Hepatocyte (in vitro differentiated cells): ENCODE measurements around the gene MRPL53. TPM values are rescaled to one million over a fixed set of nuclear protein-coding genes. Genes with fewer than 3 reads are reported as not detected.
"Not testable (repeated sequence)": the region's sequence is repeated elsewhere in the genome, so short reads cannot be mapped to it uniquely, and the experiment has no call there.

ENCODE experiments used
- DNase-seq: peaks from one replicate; pipeline ENCODE4 v3.0.0-alpha.2; 2016; ENCODE audit warnings: low spot score
- H2AFZ ChIP-seq: fragments of 200-600 bp; sonication (generic); 2 replicates; pipeline ENCODE4 v1.6.0; 2016; ENCODE audit warnings: antibody characterized with exemption, mild to moderate bottlenecking
- H3K27ac ChIP-seq: fragments of 200-600 bp; sonication (generic); 2 replicates; pipeline ENCODE4 v1.5.1; 2016; ENCODE audit warnings: mild to moderate bottlenecking
- H3K27me3 ChIP-seq: fragments of 200-600 bp; sonication (generic); 2 replicates; pipeline ENCODE4 v1.6.1; 2016
- H3K36me3 ChIP-seq: fragments of 200-600 bp; sonication (generic); replicated peaks from 2 replicates; pipeline ENCODE4 v1.5.1; 2016; ENCODE audit warnings: low read depth; ENCODE audit not compliant: insufficient read depth
- H3K4me1 ChIP-seq: fragments of 200-600 bp; sonication (generic); 2 replicates; pipeline ENCODE4 v1.5.1; 2016; ENCODE audit warnings: mild to moderate bottlenecking, moderate library complexity; ENCODE audit not compliant: insufficient read depth
- H3K4me2 ChIP-seq: fragments of 200-600 bp; sonication (generic); 2 replicates; pipeline ENCODE4 v1.6.0; 2016
- H3K4me3 ChIP-seq: fragments of 200-600 bp; sonication (generic); 2 replicates; pipeline ENCODE4 v1.5.1; 2016; ENCODE audit warnings: mild to moderate bottlenecking
- H3K79me2 ChIP-seq: fragments of 200-600 bp; sonication (generic); 2 replicates; pipeline ENCODE4 v1.6.0; 2017; ENCODE audit warnings: mild to moderate bottlenecking
- H3K9me2 ChIP-seq: fragments of 200-600 bp; sonication (generic); replicated peaks from 2 replicates; pipeline ENCODE4 v1.6.0; 2017; ENCODE audit warnings: mild to moderate bottlenecking; ENCODE audit not compliant: insufficient read depth
- H3K9me3 ChIP-seq: fragments of 200-600 bp; sonication (generic); 2 replicates; pipeline ENCODE4 v1.5.1; 2016; ENCODE audit warnings: low read depth, mild to moderate bottlenecking
- H4K20me1 ChIP-seq: fragments of 200-600 bp; sonication (generic); 2 replicates; pipeline ENCODE4 v1.6.0; 2016; ENCODE audit warnings: mild to moderate bottlenecking; ENCODE audit not compliant: insufficient read depth, poor library complexity, severe bottlenecking
- CTCF ChIP-seq: fragments of 200-600 bp; sonication (generic); IDR thresholded peaks from 2 replicates; pipeline ENCODE4 v1.5.1; 2016; ENCODE audit warnings: antibody characterized with exemption, mild to moderate bottlenecking; ENCODE audit not compliant: poor library complexity
- EZH2 ChIP-seq: fragments of 200-600 bp; sonication (generic); IDR thresholded peaks from 2 replicates; pipeline ENCODE4 v1.6.1; 2016; ENCODE audit warnings: antibody characterized with exemption, mild to moderate bottlenecking, borderline replicate concordance
- EZH2phosphoT487 ChIP-seq: fragments of 200-600 bp; sonication (generic); IDR thresholded peaks from one replicate; pipeline ENCODE4 v1.6.1; 2018; ENCODE audit warnings: antibody characterized with exemption, mild to moderate bottlenecking, low read depth, moderate library complexity; ENCODE audit not compliant: unreplicated experiment, severe bottlenecking
- WGBS: methylation state at CpG from one replicate; pipeline ENCODE4 v1.1.6; 2016; ENCODE audit warnings: low lambda C conversion rate; ENCODE audit errors: missing lambda C conversion rate; 5-methylcytosine and 5-hydroxymethylcytosine counted together
- polyA plus RNA-seq: library from polyadenylated mRNA; unstranded; fragments of >200 nt; fragmentation: Nextera tagmentation; extraction: Ambion mirVana; gene quantifications from 2 replicates; pipeline ENCODE4 v1.2.1, GENCODE V29; 2016
- total RNA-seq: library from RNA; depleted of rRNA; stranded (reverse); fragments of >200 nt; gene quantifications from 2 replicates; pipeline ENCODE4 v1.2.3, GENCODE V29; 2014

Gene MRPL53
- total and polyA plus RNA-seq, 2 experiments from 2014 or later = 23.4 to 95.9 TPM

GRCh38 chr2:74447230-74447999 is 25.1 kb downstream of the MRPL53 start:
- no peaks in the 10 kb centered on the region for H3K9me2 ChIP-seq
- H3K4me2 ChIP-seq = no peak overlapping the region
- no peak overlapping the region for H2AFZ ChIP-seq
- TF ChIP-seq EZH2phosphoT487 = no peak
- no peak for TF ChIP-seq CTCF
- no peak for TF ChIP-seq EZH2
- WGBS = 92% methylated on average over 5 of the region's 5 CpGs
- peaks cover 8% of the 10 kb centered on the region for H3K4me1 ChIP-seq
- no peaks in the 10 kb centered on the region for H3K9me3 ChIP-seq
- H3K27me3 ChIP-seq = no peaks in the 10 kb centered on the region
- H3K4me3 ChIP-seq = no peak overlapping the region
- no peaks in the 10 kb centered on the region for H3K79me2 ChIP-seq
- no peak for DNase-seq
- H3K36me3 ChIP-seq = no peaks in the 10 kb centered on the region
- no peaks in the 10 kb centered on the region for H4K20me1 ChIP-seq
- H3K27ac ChIP-seq = no peak overlapping the region

GRCh38 chr2:74444498-74445318 is 27.8 kb downstream of the MRPL53 start:
- H2AFZ ChIP-seq = no peak overlapping the region
- peaks cover 6% of the 10 kb centered on the region for H3K79me2 ChIP-seq
- H3K27me3 ChIP-seq = no peaks in the 10 kb centered on the region
- no peak overlapping the region for H3K4me3 ChIP-seq
- H3K27ac ChIP-seq = peak overlapping the region; percentile 43
- DNase-seq = no peak
- H4K20me1 ChIP-seq = no peaks in the 10 kb centered on the region
- no peaks in the 10 kb centered on the region for H3K9me3 ChIP-seq
- no peaks in the 10 kb centered on the region for H3K36me3 ChIP-seq
- no peaks in the 10 kb centered on the region for H3K9me2 ChIP-seq
- peaks cover 8% of the 10 kb centered on the region for H3K4me1 ChIP-seq
- peak overlapping the region; percentile 42 for H3K4me2 ChIP-seq
- WGBS = 63% methylated on average over 5 of the region's 5 CpGs
- TF ChIP-seq CTCF = no peak
- no peak for TF ChIP-seq EZH2phosphoT487
- TF ChIP-seq EZH2 = no peak

GRCh38 chr2:74442483-74443297 is 29.8 kb downstream of the MRPL53 start:
- not testable (repeated sequence) for H3K4me3 ChIP-seq, DNase-seq, H3K36me3 ChIP-seq, H3K27me3 ChIP-seq, H3K9me2 ChIP-seq, H3K9me3 ChIP-seq
- Histone ChIP-seq H3K4me2 (peak overlapping the region; percentile 86), H4K20me1 (peaks cover 19% of the 10 kb centered on the region), H3K27ac (peak overlapping the region; percentile 98), H3K79me2 (peaks cover 26% of the 10 kb centered on the region), H3K4me1 (peaks cover 24% of the 10 kb centered on the region), H2AFZ (peak overlapping the region; percentile 50)
- 84% methylated on average over 16 of the region's 16 CpGs for WGBS
